HepG2 (cell line): ENCODE data around the gene TEX30. TPM values are rescaled to one million over a fixed set of nuclear protein-coding genes. Genes with fewer than 3 reads are reported as not detected.

Experiments used
- HNRNPH1 ChIP-seq: fragments of 200-400 bp; formaldehyde crosslinking; optimal IDR thresholded peaks from 2 replicates; pipeline ENCODE3; 2017; ENCODE audit warnings: mild to moderate bottlenecking, low read depth, low read length
- PATZ1 ChIP-seq: sonication (generic); formaldehyde crosslinking; IDR thresholded peaks from 2 replicates; pipeline ENCODE4 v1.4.0; 2020; ENCODE audit warnings: missing genetic modification reagents
- RNF219 ChIP-seq: sonication (generic); formaldehyde crosslinking; IDR thresholded peaks from 2 replicates; pipeline ENCODE4 v1.5.0; 2020; ENCODE audit warnings: mild to moderate bottlenecking, missing genetic modification reagents
- ZGPAT ChIP-seq: IDR thresholded peaks from 2 replicates; pipeline ENCODE4 v1.6.1; 2016; ENCODE audit warnings: mild to moderate bottlenecking
- ZNF281 ChIP-seq: sonication (generic); formaldehyde crosslinking; IDR thresholded peaks from 2 replicates; pipeline ENCODE4 v1.4.0; 2020; ENCODE audit warnings: missing genetic modification reagents, borderline replicate concordance
- ZNF646 ChIP-seq: sonication (generic); formaldehyde crosslinking; IDR thresholded peaks from 2 replicates; pipeline ENCODE4 v1.9.0; 2021; ENCODE audit warnings: mild to moderate bottlenecking, missing genetic modification reagents
- polyA plus RNA-seq, 8 experiments: library from polyadenylated mRNA; depleted of rRNA in 3 of 8; stranded (reverse) in 7 of 8; unstranded in 1 of 8; fragments of >200 nt; fragmentation: Illumina TruSeq in 4 of 8; extraction: Trizol in 4 of 8; gene quantifications; 2 replicates each; pipeline versions ENCODE4 v1.2.1 to v1.2.3, GENCODE V29; 2011 to 2016; ENCODE audit warnings: low read depth in 4 of 8, missing spikeins in 1 of 8, mixed read lengths in 1 of 8; ENCODE audit not compliant: insufficient read depth in 1 of 8
- total RNA-seq, 5 experiments: library from RNA; depleted of rRNA; stranded (reverse); fragments of >200 nt; fragmentation: Illumina TruSeq; extraction: Trizol; gene quantifications; 2 replicates each; pipeline ENCODE4 v1.2.3, GENCODE V29; 2016; ENCODE audit warnings: low read depth in 1 of 5

Gene TEX30
- total and polyA plus RNA-seq, 2 of the 13 experiments (the other 11 are each of a cell fraction or from before 2014, with no cell fraction given): 0.60 to 1.2 TPM

GRCh38 chr13:102815788-102816187, 42.2 kb upstream of the TEX30 start (continued):
- no peak for TF ChIP-seq RNF219
- no peak for TF ChIP-seq HNRNPH1
- no peak for TF ChIP-seq ZNF646 (CRISPR knock-in tag)
- no peak for TF ChIP-seq ZNF281 (CRISPR knock-in tag)
- no peak for TF ChIP-seq PATZ1
- no peak for TF ChIP-seq ZGPAT
- TF ChIP-seq, all 625 proteins: peak for 0
